GM12878 (cell line): ENCODE results near the gene MCM5. TPM values are rescaled to one million over a fixed set of nuclear protein-coding genes. Genes with fewer than 3 reads are reported as not detected.

Source experiments
- ATAC-seq: fragments of 200-7000 bp; cut with Tn5 transposase; 3 replicates; pipeline ENCODE4 v1.9.1; 2020; ENCODE audit warnings: mild to moderate bottlenecking, moderate library complexity
- BruUV-seq: library from RNA; stranded (reverse); fragments of 400-500 nt; replicated peaks from 2 replicates; lab custom pipeline; 2021; lab: Mats Ljungman, UMichigan
- CTCF ChIA-PET: fragments of 300-600 bp; sonication (Branson Sonifier 250); formaldehyde crosslinking; extraction: SDS; loops from one replicate; lab custom pipeline; 2021; ENCODE audit warnings: inconsistent platforms; lab: Yijun Ruan, JAX
- POLR2A ChIA-PET: fragments of 350-600 bp; formaldehyde crosslinking; extraction: SDS; loops from one replicate; lab custom pipeline; 2021; ENCODE audit warnings: inconsistent platforms; lab: Charles Lee
- RAD21 ChIA-PET: fragments of 300-600 bp; sonication (Branson Sonifier 250); formaldehyde crosslinking; loops from one replicate; lab custom pipeline; 2023; ENCODE audit warnings: antibody characterized with exemption; ENCODE audit not compliant: unreplicated experiment; lab: Charles Lee
- SMC1A ChIA-PET: fragments of 300-600 bp; sonication (Branson Sonifier 250); formaldehyde crosslinking; loops from one replicate; lab custom pipeline; 2023; ENCODE audit not compliant: unreplicated experiment, uncharacterized antibody; lab: Charles Lee
- DNase-seq: peaks from one replicate; pipeline ENCODE4 v3.0.0-alpha.2; 2011; ENCODE audit warnings: low read depth, low spot score
- FAIRE-seq: peaks from 3 replicates; lab custom pipeline; 2011; peaks lifted over from hg19 to GRCh38; lab: Jason Lieb, UNC
- H2AFZ ChIP-seq: 2 replicates; pipeline ENCODE4 v1.6.0; 2011; ENCODE audit warnings: low read depth, low read length, control low read depth; ENCODE audit not compliant: control insufficient read depth
- H3K27ac ChIP-seq: 2 replicates; pipeline ENCODE4 v1.5.1; 2011; ENCODE audit warnings: control low read depth; ENCODE audit not compliant: control insufficient read depth, insufficient read depth
- H3K27me3 ChIP-seq, 2 experiments: replicated peaks in 1 of 2; 2 replicates each; pipeline versions ENCODE4 v1.6.0 to v1.6.1; 2011; ENCODE audit warnings: low read length in 1 of 2; ENCODE audit not compliant: control insufficient read depth in 2 of 2, insufficient read depth in 2 of 2
- H3K36me3 ChIP-seq, 2 experiments: 2 replicates each; pipeline ENCODE4 v1.5.1; 2011; ENCODE audit warnings: low read length in 1 of 2; ENCODE audit not compliant: control insufficient read depth in 2 of 2, insufficient read depth in 2 of 2
- H3K4me1 ChIP-seq: 2 replicates; pipeline ENCODE4 v1.6.1; 2011; ENCODE audit warnings: mild to moderate bottlenecking, low read length, moderate library complexity, mixed read lengths; ENCODE audit not compliant: control insufficient read depth, insufficient read depth
- H3K4me2 ChIP-seq: 2 replicates; pipeline ENCODE4 v1.6.0; 2011; ENCODE audit warnings: control low read depth; ENCODE audit not compliant: control insufficient read depth, insufficient read depth
- H3K4me3 ChIP-seq: fragments of 200-600 bp; sonication (generic); 2 replicates; pipeline ENCODE4 v1.5.1; 2016
- H3K79me2 ChIP-seq: 2 replicates; pipeline ENCODE4 v1.6.0; 2011; ENCODE audit warnings: low read length; ENCODE audit not compliant: control insufficient read depth, insufficient read depth
- H3K9ac ChIP-seq: 2 replicates; pipeline ENCODE4 v1.8.0; 2011; ENCODE audit warnings: low read length, control low read depth, mixed read lengths; ENCODE audit not compliant: control insufficient read depth, insufficient read depth
- H3K9me3 ChIP-seq: replicated peaks from 3 replicates; pipeline ENCODE4 v1.5.1; 2011; ENCODE audit warnings: mild to moderate bottlenecking, low read length; ENCODE audit not compliant: control insufficient read depth, insufficient read depth
- H4K20me1 ChIP-seq: 2 replicates; pipeline ENCODE4 v1.6.0; 2011; ENCODE audit not compliant: control insufficient read depth, insufficient read depth
- CHD2 ChIP-seq: IDR thresholded peaks from 2 replicates; pipeline ENCODE4 v1.6.1; 2011; ENCODE audit warnings: low read depth, low read length, improper control_type of control experiment, borderline replicate concordance
- CHD4 ChIP-seq: fragments of 200-600 bp; sonication (generic); IDR thresholded peaks from 2 replicates; pipeline ENCODE4 v1.6.1; 2016; ENCODE audit warnings: mild to moderate bottlenecking
- CREM ChIP-seq: IDR thresholded peaks from 2 replicates; pipeline ENCODE4 v1.6.1; 2014; ENCODE audit warnings: antibody characterized with exemption, low read depth
- EGR1 ChIP-seq, 2 experiments: IDR thresholded peaks; 1 replicate in 1 of 2; 2 replicates in 1 of 2; pipeline ENCODE4 v1.6.1; 2011 to 2012; ENCODE audit warnings: low read depth in 2 of 2, low read length in 2 of 2, borderline replicate concordance in 1 of 2, mild to moderate bottlenecking in 1 of 2, moderate library complexity in 1 of 2
- EP300 ChIP-seq, 2 experiments: fragments of 150-350 bp in 1 of 2; IDR thresholded peaks; 2 replicates each; pipeline ENCODE4 v1.6.1; 2011 to 2012; ENCODE audit warnings: low read depth in 2 of 2, low read length in 2 of 2, borderline replicate concordance in 1 of 2, improper control_type of control experiment in 1 of 2, inconsistent platforms in 1 of 2; ENCODE audit not compliant: control insufficient read depth in 1 of 2
- IRF4 ChIP-seq: IDR thresholded peaks from 2 replicates; pipeline ENCODE4 v1.6.1; 2011; ENCODE audit warnings: low read depth, low read length
- MYB ChIP-seq: fragments of 150-350 bp; IDR thresholded peaks from 2 replicates; pipeline ENCODE4 v1.6.1; 2014; ENCODE audit warnings: mild to moderate bottlenecking, low read depth, low read length, borderline replicate concordance
- RCOR1 ChIP-seq: conservative IDR thresholded peaks from 2 replicates; pipeline ENCODE4 v1.6.1; 2012; ENCODE audit warnings: low read depth, low read length, improper control_type of control experiment
- WGBS: methylation state at CpG from one replicate; pipeline ENCODE4 v1.1.6; 2016; ENCODE audit warnings: low lambda C conversion rate; ENCODE audit not compliant: insufficient replicate concordance, insufficient coverage; ENCODE audit errors: missing lambda C conversion rate; 5-methylcytosine and 5-hydroxymethylcytosine counted together
- in situ Hi-C: fragments of 300-500 bp; cut with MboI; formaldehyde crosslinking; loops from 9 replicates; pipeline ENCODE4 v1.14.3; 2018; ENCODE audit warnings: mixed read lengths
- intact Hi-C: fragments of 100-400 bp; cut with micrococcal nuclease; formaldehyde crosslinking; loops from one replicate; pipeline ENCODE4 v1.14.2; 2022; ENCODE audit not compliant: unreplicated experiment
- polyA plus RNA-seq, 11 experiments: library from polyadenylated mRNA; depleted of rRNA in 4 of 11; unstranded in 6 of 11; stranded (reverse) in 5 of 11; fragments of >200 nt; fragmentation: Nextera tagmentation in 4 of 11; fragmentation: Illumina TruSeq in 1 of 11; extraction: Ambion mirVana in 4 of 11; extraction: Trizol in 1 of 11; gene quantifications; 1 replicate in 1 of 11; 2 replicates in 10 of 11; pipeline versions ENCODE4 v1.2.1 to v1.2.3, GENCODE V29; 2011 to 2016; ENCODE audit warnings: inconsistent platforms in 2 of 11, missing spikeins in 2 of 11, low read depth in 1 of 11
- total RNA-seq, 4 experiments: library from RNA; depleted of rRNA in 3 of 4; stranded (reverse); fragments of >200 nt in 3 of 4; fragmentation: Illumina TruSeq in 1 of 4; extraction: Trizol in 1 of 4; gene quantifications; 2 replicates each; pipeline versions ENCODE4 v1.2.1 to v1.2.3, GENCODE V29; 2013 to 2021
- TF ChIP-seq, protein P1 (sequence below): fragments of 450-650 bp; IDR thresholded peaks from 2 replicates; pipeline ENCODE4 v1.6.1; 2016; ENCODE audit warnings: mild to moderate bottlenecking
- TF ChIP-seq, protein P2 (sequence below): IDR thresholded peaks from 2 replicates; pipeline ENCODE4 v1.6.1; 2012; ENCODE audit warnings: low read depth, low read length, improper control_type of control experiment
- TF ChIP-seq, protein P3 (sequence below): fragments of 450-650 bp; IDR thresholded peaks from 2 replicates; pipeline ENCODE4 v1.6.1; 2014; ENCODE audit warnings: mild to moderate bottlenecking

Gene MCM5
- total and polyA plus RNA-seq, 10 of the 15 experiments (the other 5 are each of a cell fraction or from before 2014, with no cell fraction given) = 14.1 to 360 (median 164) TPM

DNA sequence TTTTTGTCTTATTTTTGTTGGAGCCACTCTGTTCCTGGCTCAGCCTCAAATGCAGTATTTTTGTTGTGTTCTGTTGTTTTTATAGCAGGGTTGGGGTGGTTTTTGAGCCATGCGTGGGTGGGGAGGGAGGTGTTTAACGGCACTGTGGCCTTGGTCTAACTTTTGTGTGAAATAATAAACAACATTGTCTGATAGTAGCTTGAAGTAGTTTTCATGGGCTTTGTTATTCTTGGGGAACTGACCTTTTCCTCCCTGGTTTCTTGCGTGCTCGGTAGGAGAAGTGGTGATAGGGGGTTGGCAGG, 6.0 kb upstream of the MCM5 start:
- Histone ChIP-seq H3K4me3 (no peak overlapping the region), H3K9me3 (no peaks in the 10 kb centered on the region), H3K4me1 (peaks cover 32% of the 10 kb centered on the region), H3K79me2 (no peaks in the 10 kb centered on the region)
- POLR2A ChIA-PET = interaction anchor here (0.7 to 2.1 kb wide), 5 partner anchors 12 to 40 kb away, joined by 4 to 7 read pairs (median 5); partner anchors contain the start of gene HMOX1
- in situ Hi-C loops = loop anchor here (25.0 kb wide), 1 partner anchor 1818 kb away; the partner anchor contains the start of gene SSTR3
- no TSS peak for BruUV-seq
- ATAC-seq = no peak
- CTCF ChIA-PET = interaction anchor here (0.7 to 1.4 kb wide), 5 partner anchors 10 to 43 kb away, joined by 3 to 13 read pairs (median 3); no protein-coding TSS in a partner anchor
- no peak for TF ChIP-seq IRF4
- TF ChIP-seq, protein P1, sequence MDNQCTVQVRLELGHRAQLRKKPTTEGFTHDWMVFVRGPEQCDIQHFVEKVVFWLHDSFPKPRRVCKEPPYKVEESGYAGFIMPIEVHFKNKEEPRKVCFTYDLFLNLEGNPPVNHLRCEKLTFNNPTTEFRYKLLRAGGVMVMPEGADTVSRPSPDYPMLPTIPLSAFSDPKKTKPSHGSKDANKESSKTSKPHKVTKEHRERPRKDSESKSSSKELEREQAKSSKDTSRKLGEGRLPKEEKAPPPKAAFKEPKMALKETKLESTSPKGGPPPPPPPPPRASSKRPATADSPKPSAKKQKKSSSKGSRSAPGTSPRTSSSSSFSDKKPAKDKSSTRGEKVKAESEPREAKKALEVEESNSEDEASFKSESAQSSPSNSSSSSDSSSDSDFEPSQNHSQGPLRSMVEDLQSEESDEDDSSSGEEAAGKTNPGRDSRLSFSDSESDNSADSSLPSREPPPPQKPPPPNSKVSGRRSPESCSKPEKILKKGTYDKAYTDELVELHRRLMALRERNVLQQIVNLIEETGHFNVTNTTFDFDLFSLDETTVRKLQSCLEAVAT = peak; percentile 41
- TF ChIP-seq MYB = peak; percentile 78
- TF ChIP-seq, protein P2, sequence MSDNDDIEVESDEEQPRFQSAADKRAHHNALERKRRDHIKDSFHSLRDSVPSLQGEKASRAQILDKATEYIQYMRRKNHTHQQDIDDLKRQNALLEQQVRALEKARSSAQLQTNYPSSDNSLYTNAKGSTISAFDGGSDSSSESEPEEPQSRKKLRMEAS = no peak
- TF ChIP-seq EP300 (IDR thresholded peaks at IDR 0.05; ENCODE audit: borderline replicate concordance in 1 of 2, control insufficient read depth in 1 of 2, low read depth in 2 of 2, low read length in 2 of 2) = peak in 1 of 2 experiments; percentile 38; a peak in 1 of 4 replicates
- TF ChIP-seq, protein P3, sequence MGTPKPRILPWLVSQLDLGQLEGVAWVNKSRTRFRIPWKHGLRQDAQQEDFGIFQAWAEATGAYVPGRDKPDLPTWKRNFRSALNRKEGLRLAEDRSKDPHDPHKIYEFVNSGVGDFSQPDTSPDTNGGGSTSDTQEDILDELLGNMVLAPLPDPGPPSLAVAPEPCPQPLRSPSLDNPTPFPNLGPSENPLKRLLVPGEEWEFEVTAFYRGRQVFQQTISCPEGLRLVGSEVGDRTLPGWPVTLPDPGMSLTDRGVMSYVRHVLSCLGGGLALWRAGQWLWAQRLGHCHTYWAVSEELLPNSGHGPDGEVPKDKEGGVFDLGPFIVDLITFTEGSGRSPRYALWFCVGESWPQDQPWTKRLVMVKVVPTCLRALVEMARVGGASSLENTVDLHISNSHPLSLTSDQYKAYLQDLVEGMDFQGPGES = no peak
- no peak for TF ChIP-seq CHD4
- TF ChIP-seq CREM = no peak
- TF ChIP-seq CHD2 = 0 out of 2 replicates have a peak, but pooled peaks have one; percentile 12
- no peak for TF ChIP-seq RCOR1
- peak in 1 of 2 experiments; percentile 79; a peak in 1 of 3 replicates for TF ChIP-seq EGR1 (IDR thresholded peaks at IDR 0.05; ENCODE audit: borderline replicate concordance in 1 of 2, low read depth in 2 of 2, low read length in 2 of 2)
- TF ChIP-seq, all 136 proteins: peak for 5
- 57% methylated on average over 4 of the region's 4 CpGs for WGBS
- no peak for FAIRE-seq
- Histone ChIP-seq H3K4me2 (no peak overlapping the region), H2AFZ (peak overlapping the region; percentile 29; the same call in 1 of the 2 replicates), H3K9ac (no peak overlapping the region), H4K20me1 (no peaks in the 10 kb centered on the region), H3K27ac (peak overlapping the region; percentile 28), H3K36me3 (peaks cover 8 to 9% of the 10 kb centered on the region in 2 experiments; a peak in 3 of 4 replicates), H3K27me3 (no peaks in the 10 kb centered on the region)
- DNase-seq = no peak
- intact Hi-C loops = no loop called here
- RAD21 ChIA-PET = interaction anchor here (1.0 to 1.6 kb wide), 4 partner anchors 9 to 43 kb away, joined by 3 to 10 read pairs (median 4); no protein-coding TSS in a partner anchor
- SMC1A ChIA-PET = interaction anchor here (0.6 to 3.5 kb wide), 5 partner anchors 9 to 30 kb away, joined by 3 to 27 read pairs (median 4); partner anchors contain the start of gene HMOX1
